H1 (cell line): ENCODE results near the gene CSGALNACT2. TPM values are rescaled to one million over a fixed set of nuclear protein-coding genes. Genes with fewer than 3 reads are reported as not detected.

ENCODE experiments used
- CTCF ChIA-PET: fragments of 300-600 bp; sonication (Branson Sonifier 250); formaldehyde crosslinking; loops from one replicate; lab custom pipeline; 2021; ENCODE audit not compliant: partially characterized antibody; lab: Charles Lee
- POLR2A ChIA-PET: fragments of 300-600 bp; sonication (Branson Sonifier 250); formaldehyde crosslinking; loops from one replicate; lab custom pipeline; 2021; ENCODE audit warnings: inconsistent platforms; ENCODE audit not compliant: partially characterized antibody; lab: Charles Lee
- DNase-seq, 2 experiments: peaks; one replicate each; pipeline versions ENCODE4 v3.0.0 to v3.0.0-alpha.2; 2010 to 2022; ENCODE audit warnings: low spot score in 2 of 2, low read depth in 1 of 2, mixed read lengths in 1 of 2
- FAIRE-seq: peaks from 2 replicates; lab custom pipeline; 2011; peaks lifted over from hg19 to GRCh38; lab: Jason Lieb, UNC
- H2AFZ ChIP-seq: 2 replicates; pipeline ENCODE4 v1.8.1; 2012; ENCODE audit warnings: low read length, inconsistent platforms
- H2AK5ac ChIP-seq: 2 replicates; pipeline ENCODE4 v1.6.1; 2013; ENCODE audit warnings: low read depth, low read length
- H2BK120ac ChIP-seq: replicated peaks from 2 replicates; pipeline ENCODE3; 2013; ENCODE audit warnings: low read depth, low read length, inconsistent platforms
- H2BK12ac ChIP-seq: 2 replicates; pipeline ENCODE4 v1.6.1; 2013; ENCODE audit warnings: low read depth, low read length
- H2BK15ac ChIP-seq: 2 replicates; pipeline ENCODE4 v1.6.1; 2013; ENCODE audit warnings: low read length
- H2BK20ac ChIP-seq: 2 replicates; pipeline ENCODE4 v1.6.1; 2013; ENCODE audit warnings: low read length
- H2BK5ac ChIP-seq: 2 replicates; pipeline ENCODE4 v1.6.1; 2013; ENCODE audit warnings: low read depth, low read length
- H3K14ac ChIP-seq: 2 replicates; pipeline ENCODE4 v1.6.1; 2013; ENCODE audit warnings: inconsistent platforms; ENCODE audit not compliant: insufficient read length
- H3K18ac ChIP-seq: 2 replicates; pipeline ENCODE4 v1.6.1; 2013; ENCODE audit warnings: low read length; ENCODE audit errors: extremely low read depth
- H3K23ac ChIP-seq: 2 replicates; pipeline ENCODE4 v1.6.1; 2013; ENCODE audit warnings: inconsistent platforms; ENCODE audit not compliant: insufficient read length
- H3K23me2 ChIP-seq: 2 replicates; pipeline ENCODE4 v1.6.1; 2013; ENCODE audit warnings: low read depth, low read length
- H3K27ac ChIP-seq: 2 replicates; pipeline ENCODE4 v1.6.1; 2011; ENCODE audit warnings: low read depth, low read length, inconsistent platforms
- H3K27me3 ChIP-seq, 4 experiments: replicated peaks in 1 of 4; 1 replicate in 1 of 4; 2 replicates in 3 of 4; pipeline versions ENCODE4 v1.6.1 to v1.8.1; 2011 to 2013; ENCODE audit warnings: low read length in 3 of 4, mild to moderate bottlenecking in 3 of 4, inconsistent platforms in 2 of 4, mixed read lengths in 2 of 4, moderate library complexity in 1 of 4; ENCODE audit not compliant: control insufficient read depth in 3 of 4, insufficient read depth in 3 of 4; ENCODE audit errors: extremely low read depth in 1 of 4
- H3K36me3 ChIP-seq, 4 experiments: 2 replicates each; pipeline versions ENCODE4 v1.6.1 to v1.8.1; 2011 to 2013; ENCODE audit warnings: mild to moderate bottlenecking in 4 of 4, low read length in 3 of 4, moderate library complexity in 2 of 4, control low read depth in 1 of 4, inconsistent platforms in 1 of 4; ENCODE audit not compliant: insufficient read depth in 4 of 4, control insufficient read depth in 2 of 4
- H3K4ac ChIP-seq: replicated peaks from 2 replicates; pipeline ENCODE3; 2013; ENCODE audit warnings: low read length, low read depth, mixed read lengths, inconsistent platforms; ENCODE audit not compliant: insufficient read length
- H3K4me1 ChIP-seq, 4 experiments: replicated peaks in 1 of 4; 1 replicate in 1 of 4; 2 replicates in 3 of 4; pipeline versions ENCODE4 v1.6.1 to v1.8.1; 2011 to 2013; ENCODE audit warnings: low read length in 3 of 4, inconsistent platforms in 2 of 4, mixed read lengths in 1 of 4; ENCODE audit not compliant: insufficient read depth in 4 of 4, control insufficient read depth in 3 of 4
- H3K4me2 ChIP-seq, 2 experiments: 2 replicates each; pipeline versions ENCODE4 v1.6.1 to v1.8.1; 2011 to 2013; ENCODE audit warnings: low read depth in 2 of 2, low read length in 2 of 2, control low read depth in 1 of 2, inconsistent platforms in 1 of 2, mild to moderate bottlenecking in 1 of 2; ENCODE audit not compliant: insufficient read depth in 1 of 2
- H3K4me3 ChIP-seq, 4 experiments: fragments of 200-600, 300-600 bp in 1 of 4; sonication (generic), shearing (Covaris generic), sonication (Bioruptor Twin) in 1 of 4; 2 replicates each; pipeline versions ENCODE4 v1.5.1 to v1.8.1; 2011 to 2016; ENCODE audit warnings: low read length in 4 of 4, low read depth in 3 of 4, control low read depth in 2 of 4, inconsistent platforms in 2 of 4, mild to moderate bottlenecking in 2 of 4, mixed read lengths in 1 of 4, moderate library complexity in 1 of 4; ENCODE audit not compliant: insufficient read depth in 2 of 4; ENCODE audit errors: extremely low read depth in 1 of 4
- H3K56ac ChIP-seq: replicated peaks from 2 replicates; pipeline ENCODE3; 2013; ENCODE audit warnings: low read depth, mild to moderate bottlenecking, mixed read lengths, low read length, inconsistent platforms; ENCODE audit not compliant: insufficient read length
- H3K79me1 ChIP-seq: 2 replicates; pipeline ENCODE4 v1.6.1; 2013; ENCODE audit warnings: low read depth, low read length, control low read depth
- H3K79me2 ChIP-seq, 2 experiments: 2 replicates each; pipeline versions ENCODE4 v1.6.1 to v1.8.1; 2012 to 2013; ENCODE audit warnings: low read length in 2 of 2, mild to moderate bottlenecking in 2 of 2, inconsistent platforms in 1 of 2; ENCODE audit not compliant: insufficient read depth in 2 of 2, control insufficient read depth in 1 of 2
- H3K9ac ChIP-seq, 4 experiments: replicated peaks in 1 of 4; 1 replicate in 1 of 4; 2 replicates in 3 of 4; pipeline versions ENCODE4 v1.6.1 to v1.8.1; 2011 to 2013; ENCODE audit warnings: low read depth in 3 of 4, low read length in 3 of 4, control low read depth in 2 of 4, mild to moderate bottlenecking in 2 of 4, moderate library complexity in 2 of 4, inconsistent platforms in 1 of 4; ENCODE audit errors: extremely low read depth in 1 of 4
- H3K9me3 ChIP-seq, 2 experiments: 2 replicates each; pipeline versions ENCODE4 v1.6.1 to v1.8.1; 2012 to 2013; ENCODE audit warnings: mild to moderate bottlenecking in 2 of 2, moderate library complexity in 2 of 2, control low read depth in 1 of 2, inconsistent platforms in 1 of 2, low read depth in 1 of 2, low read length in 1 of 2, mixed read lengths in 1 of 2; ENCODE audit not compliant: insufficient read depth in 2 of 2
- H4K20me1 ChIP-seq, 2 experiments: replicated peaks in 1 of 2; 2 replicates each; pipeline versions ENCODE3 to v1.8.1; 2011 to 2013; ENCODE audit warnings: inconsistent platforms in 2 of 2, low read length in 2 of 2, mild to moderate bottlenecking in 1 of 2; ENCODE audit not compliant: insufficient read depth in 2 of 2, control insufficient read depth in 1 of 2
- H4K5ac ChIP-seq: 2 replicates; pipeline ENCODE4 v1.6.1; 2013; ENCODE audit warnings: low read length, low read depth, mixed read lengths, inconsistent platforms; ENCODE audit not compliant: insufficient read length
- H4K8ac ChIP-seq: 2 replicates; pipeline ENCODE4 v1.8.0; 2013; ENCODE audit warnings: mild to moderate bottlenecking, moderate library complexity, low read length, inconsistent platforms; ENCODE audit not compliant: insufficient read depth; ENCODE audit errors: extremely low read depth
- H4K91ac ChIP-seq: replicated peaks from 2 replicates; pipeline ENCODE3; 2013; ENCODE audit warnings: low read length, mixed read lengths, inconsistent platforms; ENCODE audit not compliant: insufficient read length
- BCL11A ChIP-seq, 2 experiments: IDR thresholded peaks; one replicate each; pipeline ENCODE4 v1.6.1; 2011; ENCODE audit warnings: low read depth in 2 of 2, low read length in 2 of 2, mild to moderate bottlenecking in 2 of 2
- CTBP2 ChIP-seq: IDR thresholded peaks from 2 replicates; pipeline ENCODE4 v1.7.0; 2011; ENCODE audit warnings: borderline replicate concordance, mild to moderate bottlenecking, moderate library complexity, mixed read lengths, low read length; ENCODE audit not compliant: insufficient read depth, insufficient read length
- TEAD4 ChIP-seq: IDR thresholded peaks from 2 replicates; pipeline ENCODE4 v1.6.1; 2012; ENCODE audit warnings: low read depth, low read length, inconsistent platforms, mixed read lengths
- WGBS, 2 experiments: shearing (Covaris generic) in 1 of 2; methylation state at CpG; one replicate each; pipeline versions ENCODE4 v1.1.6 to v1.1.7; 2013 to 2015; ENCODE audit warnings: low lambda C conversion rate in 2 of 2, mixed read lengths in 2 of 2, inconsistent platforms in 1 of 2, low coverage in 1 of 2, missing lambda C conversion rate in 1 of 2; ENCODE audit not compliant: insufficient replicate concordance in 2 of 2, insufficient coverage in 1 of 2, insufficient read length in 1 of 2; ENCODE audit errors: extremely low coverage in 1 of 2, missing lambda C conversion rate in 1 of 2; 5-methylcytosine and 5-hydroxymethylcytosine counted together
- polyA plus RNA-seq, 7 experiments: library from polyadenylated mRNA; depleted of rRNA in 3 of 7; stranded (reverse) in 5 of 7; unstranded in 2 of 7; fragments of >200 nt in 5 of 7; fragments of 200-250 nt in 2 of 7; gene quantifications; 1 replicate in 5 of 7; 2 replicates in 1 of 7; 4 replicates in 1 of 7; pipeline versions ENCODE4 v1.2.1 to v1.2.3, GENCODE V29; 2011 to 2013; ENCODE audit warnings: missing spikeins in 2 of 7, mixed read lengths in 2 of 7
- total RNA-seq: library from RNA; stranded (reverse); fragmentation: NEBNext Ultra II Directional; extraction: Animal tissue kit (Norgen Biotek cat#: 25700); gene quantifications from 2 replicates; pipeline ENCODE4 v1.2.1, GENCODE V29; 2021

CSGALNACT2 gene
- total and polyA plus RNA-seq, 2 of the 8 experiments (the other 6 are each of a cell fraction or from before 2014, with no cell fraction given) = 2.6 to 5.3 TPM

DNA sequence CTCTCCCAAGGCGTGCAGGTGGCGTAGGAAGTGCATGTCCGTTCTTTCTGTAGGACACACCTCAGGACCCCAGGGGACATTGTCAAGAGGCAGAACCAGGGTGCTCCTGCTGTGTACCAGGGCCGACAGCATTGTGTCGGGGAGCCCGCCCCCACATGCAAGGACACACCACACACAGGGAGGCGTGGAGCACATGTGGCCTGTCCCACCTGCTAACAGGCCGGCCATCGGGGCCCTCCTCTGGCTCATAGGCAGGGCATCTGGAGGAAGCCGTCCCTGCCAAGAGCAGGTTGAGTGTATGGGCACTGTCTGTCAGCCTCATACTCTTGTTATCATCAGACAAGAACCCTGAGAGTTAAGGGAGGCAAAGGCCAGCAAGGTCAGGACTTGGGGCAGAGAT, 48.7 kb upstream of the CSGALNACT2 start:
- no peaks in the 10 kb centered on the region for H3K9me3 ChIP-seq
- H3K14ac ChIP-seq = no peak overlapping the region
- no peak overlapping the region for H3K18ac ChIP-seq
- no peaks in the 10 kb centered on the region; a peak in 1 of 7 replicates for H3K27me3 ChIP-seq
- H2BK20ac ChIP-seq = no peak overlapping the region
- ChIA-PET POLR2A (no interaction called here), CTCF (interaction anchor here (5.1 kb wide), 1 partner anchor 10 kb away, joined by 28 read pairs; no protein-coding TSS in a partner anchor)
- DNase-seq = no peak
- H3K27ac ChIP-seq = no peak overlapping the region
- H4K91ac ChIP-seq = no peak overlapping the region
- H3K79me2 ChIP-seq = no peaks in the 10 kb centered on the region
- FAIRE-seq = no peak
- no peak overlapping the region for H4K5ac ChIP-seq
- H2AK5ac ChIP-seq = no peak overlapping the region; the same call in 1 of the 2 replicates
- 90% methylated on average over 9 of the region's 10 CpGs; no CpG with 5 or more reads in 1 of the 2 experiments for WGBS, 2 experiments
- H2BK120ac ChIP-seq = no peak overlapping the region
- peaks cover 0 to 6% (median 3%) of the 10 kb centered on the region in 4 experiments; a peak in 2 of 7 replicates for H3K4me1 ChIP-seq
- peaks cover 7% of the 10 kb centered on the region; the same call in 1 of the 2 replicates for H3K23me2 ChIP-seq
- no peak overlapping the region for H3K4ac ChIP-seq
- no peak overlapping the region for H3K56ac ChIP-seq
- no peak overlapping the region for H3K4me3 ChIP-seq
- no peak overlapping the region for H4K8ac ChIP-seq
- H2AFZ ChIP-seq = no peak overlapping the region
- no peak overlapping the region for H3K4me2 ChIP-seq
- no peak overlapping the region for H3K9ac ChIP-seq
- peaks cover 2% of the 10 kb centered on the region; the same call in 1 of the 2 replicates for H3K79me1 ChIP-seq
- H3K36me3 ChIP-seq = no peaks in the 10 kb centered on the region
- no peak overlapping the region for H2BK12ac ChIP-seq
- H4K20me1 ChIP-seq = peaks cover 0 to 6% of the 10 kb centered on the region in 2 experiments
- no peak overlapping the region for H3K23ac ChIP-seq
- TF ChIP-seq TEAD4 (no peak), BCL11A (IDR thresholded peaks at IDR 0.05; ENCODE audit: low read depth in 2 of 2, low read length in 2 of 2) (no peak), CTBP2 (no peak)
- H2BK15ac ChIP-seq = no peak overlapping the region
- H2BK5ac ChIP-seq = no peak overlapping the region
